HFFc6 (cell line): ENCODE results near the gene TMEM129. TPM values are rescaled to one million over a fixed set of nuclear protein-coding genes. Genes with fewer than 3 reads are reported as not detected.

Experiments
- DNase-seq: peaks from one replicate; pipeline ENCODE4 v3.0.0-alpha.2; 2018
- H3K27ac Mint-ChIP-seq: 2 replicates; pipeline ENCODE4 v1.8.0; 2020; ENCODE audit warnings: mild to moderate bottlenecking, mixed read lengths
- H3K27me3 Mint-ChIP-seq: 2 replicates; pipeline ENCODE4 v1.8.0; 2021; ENCODE audit warnings: mild to moderate bottlenecking, moderate library complexity, mixed read lengths; ENCODE audit not compliant: insufficient read depth
- H3K36me3 Mint-ChIP-seq: 2 replicates; pipeline ENCODE4 v1.8.0; 2021; ENCODE audit warnings: low read depth, mixed read lengths
- H3K4me1 Mint-ChIP-seq: 2 replicates; pipeline ENCODE4 v1.8.0; 2020; ENCODE audit warnings: low read depth, mixed read lengths
- H3K4me3 Mint-ChIP-seq: 2 replicates; pipeline ENCODE4 v1.8.0; 2020; ENCODE audit warnings: mild to moderate bottlenecking, moderate library complexity, mixed read lengths
- H3K9me3 Mint-ChIP-seq: 2 replicates; pipeline ENCODE4 v1.8.0; 2020; ENCODE audit warnings: mild to moderate bottlenecking, mixed read lengths
- total RNA-seq, 6 experiments: library from RNA; stranded (reverse); fragmentation: NEBNext Ultra II Directional; extraction: Animal tissue kit (Norgen Biotek cat#: 25700); gene quantifications; 2 replicates in 1 of 6; 3 replicates in 5 of 6; pipeline ENCODE4 v1.2.3, GENCODE V29; 2021
- TF ChIP-seq, protein P1 (sequence below): fragments of 200-600 bp; sonication (generic); IDR thresholded peaks from 2 replicates; pipeline ENCODE4 v1.5.0; 2021; ENCODE audit warnings: antibody characterized with exemption, mild to moderate bottlenecking

TMEM129 gene
- total RNA-seq, 6 experiments from 2014 or later: 24.6 to 36.7 (median 27.7) TPM

DNA sequence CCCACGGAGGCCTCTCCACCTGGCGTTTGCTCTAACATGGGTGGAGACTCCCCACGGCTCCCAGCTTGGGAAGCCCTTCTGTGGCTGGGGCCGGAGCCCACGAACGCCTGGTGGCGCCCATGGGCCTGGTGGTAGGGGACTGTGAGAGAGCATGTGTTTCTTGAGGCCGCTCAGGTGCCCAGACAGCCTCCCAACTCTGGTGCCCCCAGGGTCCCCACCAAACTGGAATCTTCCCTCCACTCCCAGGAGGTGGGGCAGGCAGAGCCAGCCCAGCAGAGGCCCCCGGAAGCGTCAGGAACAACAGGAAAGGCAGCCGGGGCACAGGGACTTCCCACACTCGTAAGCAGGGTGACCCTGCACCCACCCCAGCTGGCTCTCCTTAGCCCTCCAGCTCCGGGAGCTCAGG, 38.7 kb upstream of the TMEM129 start:
- no peak for DNase-seq
- Mint-ChIP-seq H3K36me3 (no peaks in the 10 kb centered on the region), H3K27ac (no peak overlapping the region), H3K4me3 (no peak overlapping the region), H3K9me3 (no peaks in the 10 kb centered on the region), H3K4me1 (no peaks in the 10 kb centered on the region), H3K27me3 (peaks cover 3% of the 10 kb centered on the region; the same call in 1 of the 2 replicates)
- TF ChIP-seq, protein P1, sequence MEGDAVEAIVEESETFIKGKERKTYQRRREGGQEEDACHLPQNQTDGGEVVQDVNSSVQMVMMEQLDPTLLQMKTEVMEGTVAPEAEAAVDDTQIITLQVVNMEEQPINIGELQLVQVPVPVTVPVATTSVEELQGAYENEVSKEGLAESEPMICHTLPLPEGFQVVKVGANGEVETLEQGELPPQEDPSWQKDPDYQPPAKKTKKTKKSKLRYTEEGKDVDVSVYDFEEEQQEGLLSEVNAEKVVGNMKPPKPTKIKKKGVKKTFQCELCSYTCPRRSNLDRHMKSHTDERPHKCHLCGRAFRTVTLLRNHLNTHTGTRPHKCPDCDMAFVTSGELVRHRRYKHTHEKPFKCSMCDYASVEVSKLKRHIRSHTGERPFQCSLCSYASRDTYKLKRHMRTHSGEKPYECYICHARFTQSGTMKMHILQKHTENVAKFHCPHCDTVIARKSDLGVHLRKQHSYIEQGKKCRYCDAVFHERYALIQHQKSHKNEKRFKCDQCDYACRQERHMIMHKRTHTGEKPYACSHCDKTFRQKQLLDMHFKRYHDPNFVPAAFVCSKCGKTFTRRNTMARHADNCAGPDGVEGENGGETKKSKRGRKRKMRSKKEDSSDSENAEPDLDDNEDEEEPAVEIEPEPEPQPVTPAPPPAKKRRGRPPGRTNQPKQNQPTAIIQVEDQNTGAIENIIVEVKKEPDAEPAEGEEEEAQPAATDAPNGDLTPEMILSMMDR: no peak

- no peak overlapping the region for H3K4me3 Mint-ChIP-seq
- peaks cover 4% of the 10 kb centered on the region; the same call in 1 of the 2 replicates for H3K27me3 Mint-ChIP-seq
- no peaks in the 10 kb centered on the region for H3K9me3 Mint-ChIP-seq
- H3K27ac Mint-ChIP-seq: no peak overlapping the region
- no peak for DNase-seq
- H3K36me3 Mint-ChIP-seq: no peaks in the 10 kb centered on the region
- TF ChIP-seq, protein P1: no peak
- no peaks in the 10 kb centered on the region for H3K4me1 Mint-ChIP-seq
These were observed 38.2 kb upstream of the TMEM129 start for GRCh38 chr4:1759170-1759817.

DNA sequence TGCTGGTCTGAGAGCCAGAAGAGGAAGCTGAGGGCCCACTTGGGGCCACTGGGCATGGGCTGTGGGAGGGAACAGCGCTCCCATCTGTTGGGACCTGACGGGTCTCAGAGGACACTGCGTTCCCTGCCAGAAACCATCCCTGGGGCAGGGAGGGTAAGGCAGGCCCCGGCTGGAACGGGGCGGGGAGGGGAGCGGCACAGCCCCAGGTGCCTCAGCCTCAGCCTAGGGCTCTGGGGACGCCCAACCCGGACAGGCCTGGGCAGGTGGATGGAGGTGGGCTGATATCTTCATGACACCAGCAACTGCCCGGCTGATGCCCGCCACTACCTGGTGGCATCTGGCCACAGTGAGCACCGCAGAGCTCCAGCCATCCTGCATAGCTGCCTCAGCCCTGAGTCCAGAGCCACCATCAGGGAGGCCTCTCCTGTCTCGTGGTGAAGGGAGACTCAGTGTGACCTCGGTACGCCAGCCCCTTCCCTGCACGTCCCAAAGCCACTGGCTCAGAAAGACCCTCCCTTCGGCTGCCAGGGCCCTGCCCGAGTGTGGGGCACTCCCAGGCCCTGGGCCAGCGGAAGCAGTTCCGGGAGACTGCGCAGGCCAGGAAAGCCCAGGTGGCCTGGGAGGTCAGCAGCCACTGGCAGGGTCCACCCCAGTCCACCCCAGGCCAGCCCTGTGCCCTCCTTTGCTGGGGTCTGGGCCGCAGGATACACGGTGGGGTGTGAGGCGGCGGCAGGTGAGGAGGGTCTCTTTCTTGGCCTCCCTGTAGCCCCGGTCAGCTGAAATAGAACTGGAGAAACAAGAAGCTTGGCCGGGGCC, 37.4 kb upstream of the TMEM129 start:
- H3K9me3 Mint-ChIP-seq: no peaks in the 10 kb centered on the region
- peaks cover 5% of the 10 kb centered on the region; the same call in 1 of the 2 replicates for H3K27me3 Mint-ChIP-seq
- DNase-seq: no peak
- no peak overlapping the region for H3K4me3 Mint-ChIP-seq
- TF ChIP-seq, protein P1: no peak
- H3K36me3 Mint-ChIP-seq: no peaks in the 10 kb centered on the region
- no peaks in the 10 kb centered on the region for H3K4me1 Mint-ChIP-seq
- H3K27ac Mint-ChIP-seq: no peak overlapping the region

DNA sequence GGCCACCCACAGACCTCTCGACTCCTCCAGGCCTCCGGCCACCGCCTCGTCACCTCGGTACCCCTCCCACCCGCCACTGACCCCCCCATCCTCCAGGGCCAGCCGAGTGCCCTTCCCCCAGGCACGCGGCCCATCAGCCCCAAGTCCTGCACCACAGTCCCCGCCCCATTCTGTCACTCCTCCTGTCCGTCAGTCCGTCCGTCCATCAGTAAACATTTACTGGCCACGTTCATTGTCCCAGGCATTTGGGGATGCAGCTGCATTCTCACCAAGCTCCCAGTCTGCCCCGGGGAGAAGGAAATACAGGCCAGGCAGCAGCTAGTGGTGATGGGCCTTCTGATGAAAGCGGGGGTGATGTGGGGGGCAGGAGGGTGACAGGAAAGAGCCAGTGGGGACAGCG, 36.7 kb upstream of the TMEM129 start:
- no peak for DNase-seq
- no peaks in the 10 kb centered on the region for H3K36me3 Mint-ChIP-seq
- H3K27ac Mint-ChIP-seq: no peak overlapping the region
- H3K9me3 Mint-ChIP-seq: no peaks in the 10 kb centered on the region
- H3K4me3 Mint-ChIP-seq: no peak overlapping the region
- TF ChIP-seq, protein P1: no peak
- peaks cover 5% of the 10 kb centered on the region; the same call in 1 of the 2 replicates for H3K27me3 Mint-ChIP-seq
- H3K4me1 Mint-ChIP-seq: no peaks in the 10 kb centered on the region

GRCh38 chr4:1756893-1757779, 36.0 kb upstream of the TMEM129 start:
- no peaks in the 10 kb centered on the region for H3K9me3 Mint-ChIP-seq
- no peaks in the 10 kb centered on the region for H3K36me3 Mint-ChIP-seq
- TF ChIP-seq, protein P1: no peak
- H3K4me3 Mint-ChIP-seq: no peak overlapping the region
- DNase-seq: no peak
- no peak overlapping the region for H3K27ac Mint-ChIP-seq
- H3K27me3 Mint-ChIP-seq: peaks cover 1% of the 10 kb centered on the region; the same call in 1 of the 2 replicates
- no peaks in the 10 kb centered on the region for H3K4me1 Mint-ChIP-seq
